Eye (tissue), 1 donor: Measurements from ENCODE around the gene FLT3.

Experiments used
- DNase-seq: peaks from one replicate; pipeline ENCODE4 v3.0.0-alpha.2; 2015

The FLT3 gene

DNA sequence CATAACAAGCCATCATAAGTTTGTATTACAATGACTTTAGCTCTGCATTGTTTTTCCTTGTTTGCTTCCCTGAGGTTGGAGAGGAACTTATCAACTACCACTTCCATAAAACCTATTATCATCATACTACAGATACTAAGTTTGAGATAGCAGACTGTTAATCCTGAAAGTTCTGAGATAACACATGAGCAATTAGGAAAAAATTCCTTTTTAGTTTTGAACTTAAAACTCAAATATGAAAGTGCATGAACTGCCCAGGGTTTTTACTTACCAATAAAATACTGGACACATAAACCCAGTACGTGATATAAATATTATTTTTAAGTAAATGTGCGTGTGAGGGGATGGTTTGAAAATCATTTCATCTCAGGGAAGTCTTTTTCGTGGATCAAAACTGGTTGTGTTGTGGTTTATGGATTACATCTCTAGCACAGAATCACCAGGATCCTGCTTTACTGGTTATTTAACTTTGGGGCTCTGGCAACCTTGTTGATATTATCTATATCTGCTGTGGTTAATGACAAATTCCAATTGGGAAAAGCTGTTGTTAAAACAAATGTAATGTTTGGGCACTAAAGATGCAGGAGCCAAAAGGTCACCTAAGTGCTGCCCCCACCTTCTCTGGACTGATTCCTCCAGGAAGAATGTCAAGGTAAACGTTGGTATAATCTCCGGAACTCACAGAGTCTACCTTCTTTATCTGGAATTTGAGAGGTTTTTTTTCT, 143.6 kb downstream of the FLT3 start:
- peak; percentile 15 for DNase-seq

DNA sequence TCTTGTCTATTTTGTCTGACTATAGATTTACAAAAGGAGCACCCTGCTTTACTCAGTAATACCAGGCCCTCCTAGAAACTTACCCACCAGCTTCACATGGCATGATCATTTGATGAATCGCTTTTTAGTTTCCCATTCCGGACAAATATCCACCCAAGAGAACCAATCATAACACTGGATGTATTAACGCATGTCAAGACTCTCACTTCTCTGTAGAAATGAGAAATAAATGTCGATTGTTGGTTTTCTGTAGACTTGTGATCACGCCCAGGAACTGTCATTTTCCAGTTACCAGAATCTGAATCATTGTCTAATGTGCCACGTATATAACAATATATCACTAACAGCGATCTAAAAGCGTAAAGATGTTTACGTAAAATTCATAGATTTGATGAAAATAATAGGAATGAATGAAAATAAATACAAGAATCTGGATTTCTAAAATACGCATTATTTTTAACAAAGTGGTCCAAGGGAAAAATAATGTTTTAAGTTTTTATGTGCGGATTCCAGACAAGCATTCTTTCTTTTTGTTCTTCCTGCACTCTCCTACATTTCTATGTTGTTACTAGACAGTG, 145.3 kb downstream of the FLT3 start:
- DNase-seq = peak; percentile 24

DNA sequence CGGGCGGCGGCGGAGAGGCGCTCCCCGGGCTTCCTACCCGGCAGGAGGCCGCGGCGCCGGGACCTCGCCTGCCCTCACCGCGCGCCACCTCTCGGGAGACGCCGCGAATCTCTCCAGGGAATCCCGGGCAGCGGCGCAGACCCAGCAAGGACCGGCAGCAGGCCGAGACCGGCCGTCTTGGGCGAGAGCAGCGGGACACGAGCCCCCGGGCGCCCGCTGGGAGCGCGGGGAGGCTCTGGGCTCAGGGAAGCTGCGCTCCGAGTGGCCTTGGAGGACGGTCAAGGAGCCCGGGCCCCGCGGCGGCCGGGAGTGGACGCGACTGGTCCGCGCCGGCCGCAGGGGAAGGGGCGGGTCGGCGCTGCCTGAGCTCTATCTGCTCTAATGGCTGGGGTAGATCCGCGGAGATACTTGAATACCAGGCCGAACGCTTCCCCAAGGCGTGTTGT, 145.9 kb downstream of the FLT3 start:
- peak; percentile 51 for DNase-seq

DNA sequence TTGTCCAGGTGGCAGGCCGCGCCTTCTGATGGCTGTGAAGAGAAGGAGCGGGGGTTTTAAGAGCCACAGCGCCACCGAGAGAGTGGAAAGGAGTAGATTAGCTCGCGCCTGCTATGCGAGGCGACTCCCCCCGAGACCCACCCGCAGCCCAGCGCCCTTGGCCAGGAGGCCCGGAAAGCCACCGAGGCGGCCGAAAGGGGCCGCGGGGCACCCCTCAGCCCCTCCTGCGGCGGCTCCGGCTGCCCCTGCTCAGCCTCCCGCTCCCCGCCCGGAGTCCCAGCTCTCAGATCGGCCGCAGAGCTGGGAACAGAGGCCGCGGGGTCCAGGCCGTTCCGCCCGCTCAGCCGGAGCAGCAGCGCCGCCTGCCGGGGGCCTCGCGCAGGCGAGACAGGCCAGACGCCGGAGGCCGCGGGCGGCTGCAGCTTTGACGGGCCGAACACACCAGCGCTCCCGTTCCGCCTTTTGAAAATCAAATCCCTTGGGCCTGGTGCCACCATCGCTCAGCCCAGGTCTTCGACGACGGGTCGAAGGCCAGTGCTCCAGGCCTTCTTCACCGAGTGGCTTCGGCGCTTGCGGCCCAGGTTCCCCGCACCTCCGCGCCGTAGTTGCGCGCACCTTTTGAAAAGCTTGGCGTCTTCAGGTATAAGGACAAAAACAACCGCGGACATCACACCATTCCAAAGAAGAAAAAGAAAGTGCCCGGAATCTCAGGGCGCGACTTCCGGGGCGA, 146.5 kb downstream of the FLT3 start:
- DNase-seq = peak; percentile 93
